ENCODE data around the gene PLPP3.

- TF ChIP-seq CTCF (IDR thresholded peaks at IDR 0.05) = no peak
- TF ChIP-seq POLR2A (IDR thresholded peaks at IDR 0.05) = no peak
- no peak for TF ChIP-seq POLR2AphosphoS5 (IDR thresholded peaks at IDR 0.05)
Observed at GRCh38 chr1:56533621-56534020, 45.7 kb downstream of the PLPP3 start.

Measured in suprapubic skin (tissue), 4 donors.